ENCODE measurements around the gene C5orf52.

GRCh38 chr5:157668356-157668755 lies 3.0 kb upstream of the C5orf52 start:
- TF ChIP-seq, protein P1, sequence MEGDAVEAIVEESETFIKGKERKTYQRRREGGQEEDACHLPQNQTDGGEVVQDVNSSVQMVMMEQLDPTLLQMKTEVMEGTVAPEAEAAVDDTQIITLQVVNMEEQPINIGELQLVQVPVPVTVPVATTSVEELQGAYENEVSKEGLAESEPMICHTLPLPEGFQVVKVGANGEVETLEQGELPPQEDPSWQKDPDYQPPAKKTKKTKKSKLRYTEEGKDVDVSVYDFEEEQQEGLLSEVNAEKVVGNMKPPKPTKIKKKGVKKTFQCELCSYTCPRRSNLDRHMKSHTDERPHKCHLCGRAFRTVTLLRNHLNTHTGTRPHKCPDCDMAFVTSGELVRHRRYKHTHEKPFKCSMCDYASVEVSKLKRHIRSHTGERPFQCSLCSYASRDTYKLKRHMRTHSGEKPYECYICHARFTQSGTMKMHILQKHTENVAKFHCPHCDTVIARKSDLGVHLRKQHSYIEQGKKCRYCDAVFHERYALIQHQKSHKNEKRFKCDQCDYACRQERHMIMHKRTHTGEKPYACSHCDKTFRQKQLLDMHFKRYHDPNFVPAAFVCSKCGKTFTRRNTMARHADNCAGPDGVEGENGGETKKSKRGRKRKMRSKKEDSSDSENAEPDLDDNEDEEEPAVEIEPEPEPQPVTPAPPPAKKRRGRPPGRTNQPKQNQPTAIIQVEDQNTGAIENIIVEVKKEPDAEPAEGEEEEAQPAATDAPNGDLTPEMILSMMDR (IDR thresholded peaks at IDR 0.05; ENCODE audit: low read length) = no peak
- no peak for TF ChIP-seq EZH2 (optimal IDR thresholded peaks at IDR 0.05; ENCODE audit: low read depth, low read length)

All from MM.1S (cell line).